SU-DHL-6 (cell line): ENCODE results near the gene NCKIPSD.

Experiments
- EZH2phosphoT487 ChIP-seq: fragments of 200-600 bp; sonication (generic), shearing (Covaris generic); conservative IDR thresholded peaks from 2 replicates; pipeline ENCODE4 v1.6.1; 2018; ENCODE audit warnings: mild to moderate bottlenecking, antibody characterized with exemption, low read length, moderate library complexity, mixed read lengths
- TF ChIP-seq, protein P1 (sequence below): fragments of 200-600 bp; sonication (generic); IDR thresholded peaks from one replicate; pipeline ENCODE4 v1.5.1; 2017; ENCODE audit warnings: antibody characterized with exemption, mild to moderate bottlenecking, low read length, moderate library complexity; ENCODE audit not compliant: insufficient read depth, poor library complexity, severe bottlenecking

DNA sequence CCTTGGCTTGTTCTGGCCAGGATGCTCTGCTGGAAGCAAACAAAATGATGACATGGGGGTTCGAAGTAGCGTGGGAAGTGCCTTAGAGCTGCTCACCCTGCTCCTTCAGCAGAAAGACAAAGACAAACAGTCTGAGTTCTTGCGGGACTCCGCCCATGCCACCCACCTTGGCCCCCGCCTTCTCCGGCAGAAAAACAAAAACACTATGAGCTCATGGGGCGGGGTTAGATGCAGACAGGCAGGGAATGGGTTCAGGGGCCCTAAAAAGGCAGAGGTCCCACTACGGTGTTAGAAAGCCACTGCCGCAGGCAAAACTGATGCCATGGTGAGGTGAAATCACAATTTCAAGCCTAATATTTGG is 9.7 kb upstream of the NCKIPSD start:
- TF ChIP-seq, protein P1, sequence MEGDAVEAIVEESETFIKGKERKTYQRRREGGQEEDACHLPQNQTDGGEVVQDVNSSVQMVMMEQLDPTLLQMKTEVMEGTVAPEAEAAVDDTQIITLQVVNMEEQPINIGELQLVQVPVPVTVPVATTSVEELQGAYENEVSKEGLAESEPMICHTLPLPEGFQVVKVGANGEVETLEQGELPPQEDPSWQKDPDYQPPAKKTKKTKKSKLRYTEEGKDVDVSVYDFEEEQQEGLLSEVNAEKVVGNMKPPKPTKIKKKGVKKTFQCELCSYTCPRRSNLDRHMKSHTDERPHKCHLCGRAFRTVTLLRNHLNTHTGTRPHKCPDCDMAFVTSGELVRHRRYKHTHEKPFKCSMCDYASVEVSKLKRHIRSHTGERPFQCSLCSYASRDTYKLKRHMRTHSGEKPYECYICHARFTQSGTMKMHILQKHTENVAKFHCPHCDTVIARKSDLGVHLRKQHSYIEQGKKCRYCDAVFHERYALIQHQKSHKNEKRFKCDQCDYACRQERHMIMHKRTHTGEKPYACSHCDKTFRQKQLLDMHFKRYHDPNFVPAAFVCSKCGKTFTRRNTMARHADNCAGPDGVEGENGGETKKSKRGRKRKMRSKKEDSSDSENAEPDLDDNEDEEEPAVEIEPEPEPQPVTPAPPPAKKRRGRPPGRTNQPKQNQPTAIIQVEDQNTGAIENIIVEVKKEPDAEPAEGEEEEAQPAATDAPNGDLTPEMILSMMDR = no peak
- no peak for TF ChIP-seq EZH2phosphoT487
